Adrenal gland (tissue), 12 donors: ENCODE results near the gene ZBTB49. TPM values are rescaled to one million over a fixed set of nuclear protein-coding genes. Genes with fewer than 3 reads are reported as not detected.
"Not testable (repeated sequence)": the region's sequence is repeated elsewhere in the genome, so short reads cannot be mapped to it uniquely, and the experiment has no call there.

ENCODE experiments used
- DNase-seq, 7 donors: peaks; one replicate each; pipeline ENCODE4 v3.0.0-alpha.2; 2019 to 2020
- H3K27ac ChIP-seq, 5 donors: fragments of 200-600 bp; sonication (generic) in 4 of 5; 1 replicate in 3 of 5; 2 replicates in 2 of 5; pipeline versions ENCODE4 v1.5.1 to v1.8.0; 2016 to 2020; ENCODE audit warnings: mild to moderate bottlenecking in 1 of 5
- H3K27me3 ChIP-seq: fragments of 200-600 bp; 2 replicates; pipeline ENCODE4 v1.8.0; 2021
- H3K36me3 ChIP-seq, 2 donors: fragments of 200-600 bp; replicated peaks in 1 of 2; 1 replicate in 1 of 2; 2 replicates in 1 of 2; pipeline versions ENCODE4 v1.5.1 to v1.8.0; 2018 to 2022
- H3K4me1 ChIP-seq, 2 donors: fragments of 200-600 bp; replicated peaks in 1 of 2; 1 replicate in 1 of 2; 2 replicates in 1 of 2; pipeline versions ENCODE4 v1.5.1 to v1.8.0; 2018 to 2021
- H3K4me3 ChIP-seq, 4 donors: fragments of 200-600 bp; sonication (generic) in 3 of 4; one replicate each; pipeline ENCODE4 v1.5.1; 2016 to 2018
- H3K9me3 ChIP-seq, 3 donors: fragments of 200-600 bp; sonication (generic) in 1 of 3; replicated peaks in 1 of 3; 1 replicate in 2 of 3; 2 replicates in 1 of 3; pipeline versions ENCODE4 v1.5.1 to v1.8.0; 2016 to 2021
- POLR2A ChIP-seq, 2 donors: fragments of 450-650 bp; IDR thresholded peaks; one replicate each; pipeline ENCODE4 v1.6.1; 2017; ENCODE audit warnings: antibody characterized with exemption in 2 of 2, mild to moderate bottlenecking in 2 of 2, moderate library complexity in 1 of 2
- WGBS, 4 donors: extraction: QIAGEN DNeasy Blood & Tissue Kit in 2 of 4; methylation state at CpG; one replicate each; pipeline versions ENCODE4 v1.1.5 to v1.1.7; 2013 to 2017; 5-methylcytosine and 5-hydroxymethylcytosine counted together
- intact Hi-C, 2 donors: fragments of 100-400 bp; cut with DNase I; formaldehyde crosslinking; loops; one replicate each; pipeline versions ENCODE4 v1.14.1 to v1.15.0; 2022 to 2023
- polyA plus RNA-seq, 3 donors: library from polyadenylated mRNA; stranded (reverse); fragments of 200-250 nt in 2 of 3; fragments of 350-450 nt in 1 of 3; fragmentation: Illumina TruSeq in 1 of 3; extraction: RNeasy Lipid Tissue Mini Kit (QIAGEN cat#74804) in 1 of 3; gene quantifications; one replicate each; pipeline ENCODE4 v1.2.3, GENCODE V29; 2013 to 2014
- total RNA-seq, 9 donors: library from RNA; depleted of rRNA in 4 of 9; stranded (reverse); fragments of >200 nt in 4 of 9; fragments of 120-200 nt in 1 of 9; fragmentation: NEBNext Ultra II Directional in 1 of 9; extraction: Animal tissue kit (Norgen Biotek cat#: 25700) in 1 of 9; gene quantifications; one replicate each; pipeline versions ENCODE4 v1.1.0 to v1.2.4, GENCODE V29; 2013 to 2023
- TF ChIP-seq, protein P1 (sequence below), 6 experiments: fragments of 450-650 bp in 4 of 6; fragments of 200-600 bp in 2 of 6; sonication (generic) in 1 of 6; IDR thresholded peaks; 1 replicate in 5 of 6; 2 replicates in 1 of 6; pipeline versions ENCODE4 v1.5.1 to v1.8.0; 2016 to 2021; ENCODE audit warnings: antibody characterized with exemption in 6 of 6, mild to moderate bottlenecking in 2 of 6, moderate library complexity in 1 of 6
- donor health status: healthy with polysubstance abuse.
- donor health status: Bipolar disorder and iron deficiency.
- donor health status: DM: yes; HTN: yes; CAD: no.
- donor health status: DM: no; HTN: no; CAD: no.
- donor health status: DM: no; HTN: no; CAD: no.
- donor health status: DM: yes; HTN: yes; CAD: no.

The ZBTB49 gene
- total and polyA plus RNA-seq, 12 donors, result 3.3 to 7.2 (median 4.7) TPM

GRCh38 chr4:4341861-4342650 is 52.0 kb downstream of the ZBTB49 start:
- H3K36me3 ChIP-seq, result no peaks in the 10 kb centered on the region
- H3K9me3 ChIP-seq, result no peaks in the 10 kb centered on the region
- H3K27ac ChIP-seq, result no peak overlapping the region
- TF ChIP-seq, protein P1, sequence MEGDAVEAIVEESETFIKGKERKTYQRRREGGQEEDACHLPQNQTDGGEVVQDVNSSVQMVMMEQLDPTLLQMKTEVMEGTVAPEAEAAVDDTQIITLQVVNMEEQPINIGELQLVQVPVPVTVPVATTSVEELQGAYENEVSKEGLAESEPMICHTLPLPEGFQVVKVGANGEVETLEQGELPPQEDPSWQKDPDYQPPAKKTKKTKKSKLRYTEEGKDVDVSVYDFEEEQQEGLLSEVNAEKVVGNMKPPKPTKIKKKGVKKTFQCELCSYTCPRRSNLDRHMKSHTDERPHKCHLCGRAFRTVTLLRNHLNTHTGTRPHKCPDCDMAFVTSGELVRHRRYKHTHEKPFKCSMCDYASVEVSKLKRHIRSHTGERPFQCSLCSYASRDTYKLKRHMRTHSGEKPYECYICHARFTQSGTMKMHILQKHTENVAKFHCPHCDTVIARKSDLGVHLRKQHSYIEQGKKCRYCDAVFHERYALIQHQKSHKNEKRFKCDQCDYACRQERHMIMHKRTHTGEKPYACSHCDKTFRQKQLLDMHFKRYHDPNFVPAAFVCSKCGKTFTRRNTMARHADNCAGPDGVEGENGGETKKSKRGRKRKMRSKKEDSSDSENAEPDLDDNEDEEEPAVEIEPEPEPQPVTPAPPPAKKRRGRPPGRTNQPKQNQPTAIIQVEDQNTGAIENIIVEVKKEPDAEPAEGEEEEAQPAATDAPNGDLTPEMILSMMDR (IDR thresholded peaks at IDR 0.05), result no peak
- no peak for TF ChIP-seq POLR2A (IDR thresholded peaks at IDR 0.05)
- 88 to 92% (median 91%) methylated on average over 9 of the region's 9 CpGs for WGBS, 4 donors
- intact Hi-C loops, result no loop called here
- DNase-seq, result no peak
- no peaks in the 10 kb centered on the region for H3K27me3 ChIP-seq
- no peak overlapping the region for H3K4me3 ChIP-seq
- H3K4me1 ChIP-seq, result no peaks in the 10 kb centered on the region

GRCh38 chr4:4343038-4343437 is 53.0 kb downstream of the ZBTB49 start:
- DNase-seq, result no peak
- H3K36me3 ChIP-seq, result no peaks in the 10 kb centered on the region

GRCh38 chr4:4344915-4345527 is 55.0 kb downstream of the ZBTB49 start:
- Histone ChIP-seq H3K27me3 (no peaks in the 10 kb centered on the region), H3K36me3 (no peaks in the 10 kb centered on the region), H3K27ac (no peak overlapping the region), H3K4me1 (no peaks in the 10 kb centered on the region), H3K4me3 (no peak overlapping the region), H3K9me3 (no peaks in the 10 kb centered on the region)
- intact Hi-C loops, result no loop called here
- no peak for TF ChIP-seq POLR2A (IDR thresholded peaks at IDR 0.05)
- TF ChIP-seq, protein P1 (IDR thresholded peaks at IDR 0.05), result no peak
- 83 to 93% (median 91%) methylated on average over 14 of the region's 14 CpGs for WGBS, 4 donors
- no peak for DNase-seq

More at GRCh38 chr4:4343038-4343437, 53.0 kb downstream of the ZBTB49 start:
- Histone ChIP-seq H3K27ac (no peak overlapping the region), H3K27me3 (no peaks in the 10 kb centered on the region), H3K4me3 (no peak overlapping the region), H3K4me1 (no peaks in the 10 kb centered on the region), H3K9me3 (no peaks in the 10 kb centered on the region)
- no peak for TF ChIP-seq POLR2A (IDR thresholded peaks at IDR 0.05)
- TF ChIP-seq, protein P1 (IDR thresholded peaks at IDR 0.05), result no peak
- WGBS, 4 donors, result 78 to 91% (median 83%) methylated on average over 5 of the region's 5 CpGs
- intact Hi-C loops, result no loop called here

DNA sequence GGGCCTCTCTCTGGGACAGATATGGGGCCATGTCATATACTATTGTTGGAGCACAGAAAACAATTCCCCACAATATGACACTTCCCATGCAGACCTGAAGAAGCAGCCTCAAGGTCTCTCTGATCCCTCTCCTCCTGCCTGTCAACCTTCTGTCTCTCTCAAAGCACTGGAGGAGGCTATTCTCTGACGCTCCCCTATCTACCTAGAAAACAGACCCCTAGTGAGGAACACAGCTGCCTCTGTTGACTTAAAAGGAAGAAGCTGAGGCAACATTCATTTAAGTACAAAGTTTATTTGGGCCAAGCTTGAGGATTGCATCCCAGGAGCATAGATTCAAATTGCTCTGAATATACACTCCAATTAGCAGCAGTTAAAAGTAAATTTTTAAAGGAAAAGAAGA is 57.5 kb downstream of the ZBTB49 start:
- Histone ChIP-seq H3K4me1 (no peaks in the 10 kb centered on the region), H3K27ac (no peak overlapping the region), H3K4me3 (no peak overlapping the region), H3K36me3 (no peaks in the 10 kb centered on the region), H3K27me3 (no peaks in the 10 kb centered on the region), H3K9me3 (no peaks in the 10 kb centered on the region)
- TF ChIP-seq, protein P1 (IDR thresholded peaks at IDR 0.05), result no peak
- no peak for TF ChIP-seq POLR2A (IDR thresholded peaks at IDR 0.05)
- WGBS, 4 donors, result 33 to 60% (median 56%) methylated on average over 1 of the region's 1 CpG
- no peak for DNase-seq
- intact Hi-C loops, result no loop called here

- DNase-seq, H3K4me1 ChIP-seq, H3K27me3 ChIP-seq, H3K36me3 ChIP-seq, H3K27ac ChIP-seq, intact Hi-C loops, H3K4me3 ChIP-seq, H3K9me3 ChIP-seq: not testable (repeated sequence)
- WGBS, 4 donors, result 66 to 80% (median 71%) methylated on average over 5 to 9 of the region's 9 CpGs
Observed at GRCh38 chr4:4348585-4348984, 58.5 kb downstream of the ZBTB49 start.
